NCI-H1092 treated with DMSO at 0.1 percent for 48 hours (cell line): ENCODE measurements around the gene SLC66A1.

ENCODE experiments used
- DNase-seq: peaks from one replicate; lab custom pipeline; 2025; lab: John Stamatoyannopoulos, UW

SLC66A1 gene

GRCh38 chr1:19377812-19378718, 65.9 kb downstream of the SLC66A1 start:
- DNase-seq: no peak
